Measurements from ENCODE around the gene YLPM1. TPM values are rescaled to one million over a fixed set of nuclear protein-coding genes. Genes with fewer than 3 reads are reported as not detected.

YLPM1 gene
- total and polyA plus RNA-seq, 10 of the 15 experiments (the other 5 are each of a cell fraction or from before 2014, with no cell fraction given) = 11.1 to 48.2 (median 18.0) TPM

DNA sequence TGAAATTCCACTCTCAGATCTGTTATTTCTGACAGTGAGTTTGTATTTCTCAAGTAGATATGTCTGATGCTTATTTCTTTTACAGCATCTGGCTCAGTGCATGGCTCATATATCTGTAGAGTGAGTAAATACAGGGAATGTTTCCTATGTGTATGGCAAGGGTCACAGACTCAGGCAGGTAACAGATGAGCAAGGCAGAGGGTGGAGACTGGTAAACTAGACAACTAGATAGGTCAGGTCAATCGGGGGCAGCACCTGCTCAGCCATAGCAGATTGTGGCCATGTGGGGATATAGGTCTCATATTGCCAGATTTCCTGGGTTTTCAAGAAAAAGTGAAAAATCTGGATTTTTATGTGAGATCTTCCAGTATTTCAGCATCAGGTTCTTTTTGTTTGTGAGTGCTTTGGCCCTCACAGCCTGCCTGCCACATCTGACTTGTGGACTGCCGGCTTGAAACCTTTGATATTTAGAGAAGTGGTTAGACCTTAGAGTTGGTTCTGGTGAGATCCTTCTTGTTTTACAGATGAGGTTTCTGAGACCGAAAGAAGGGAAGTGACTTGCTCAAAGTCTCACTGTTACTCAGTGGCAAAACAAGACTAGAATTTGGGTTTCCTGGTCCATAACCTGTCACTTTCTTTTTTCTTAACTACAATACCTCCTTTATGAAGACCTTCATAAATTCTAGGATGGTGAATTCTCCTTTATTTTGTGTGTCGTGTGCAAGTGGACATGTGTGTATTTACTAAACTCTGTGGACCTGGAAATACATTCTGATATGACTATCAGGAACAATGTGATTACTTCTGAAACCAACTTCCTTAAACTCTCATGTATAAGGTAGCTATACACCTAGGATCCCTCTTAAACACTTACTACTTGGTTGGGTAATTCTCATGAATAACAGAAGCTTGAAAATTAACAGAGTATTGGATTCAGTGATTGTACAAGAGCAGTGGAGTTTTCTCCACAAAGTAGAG, 78.4 kb downstream of the YLPM1 start (continued):
- TF ChIP-seq CBFB (IDR thresholded peaks at IDR 0.05; ENCODE audit: low read depth) (peak; percentile 48; the same call in 1 of the 2 replicates), HDAC2 (IDR thresholded peaks at IDR 0.05) (no peak), BMI1 (IDR thresholded peaks at IDR 0.05; ENCODE audit: borderline replicate concordance) (no peak), ZBED1 (IDR thresholded peaks at IDR 0.05; ENCODE audit: borderline replicate concordance) (no peak), NR2C1 (IDR thresholded peaks at IDR 0.05) (no peak), NFYB (IDR thresholded peaks at IDR 0.05; ENCODE audit: insufficient read depth, low read depth, low read length) (no peak), IKZF1 (conservative IDR thresholded peaks at IDR 0.05) (peak; percentile 76), RCOR1 (conservative IDR thresholded peaks at IDR 0.05; ENCODE audit: low read depth, low read length) (no peak), RFX5 (IDR thresholded peaks at IDR 0.05; ENCODE audit: low read depth, low read length) (peak; percentile 13; the same call in 1 of the 2 replicates), CREB1 (IDR thresholded peaks at IDR 0.05; ENCODE audit: low read depth) (no peak), REST (IDR thresholded peaks at IDR 0.05; ENCODE audit: low read depth, low read length) (no peak), GABPA (IDR thresholded peaks at IDR 0.05; ENCODE audit: low read depth) (no peak), JUNB (IDR thresholded peaks at IDR 0.05) (peak; percentile 67), NBN (IDR thresholded peaks at IDR 0.05) (peak; percentile 77), SREBF1 (IDR thresholded peaks at IDR 0.05; ENCODE audit: low read length) (no peak), FOXK2 (IDR thresholded peaks at IDR 0.05) (no peak), KLF5 (IDR thresholded peaks at IDR 0.05; ENCODE audit: partially characterized antibody) (no peak), YBX1 (IDR thresholded peaks at IDR 0.05) (no peak), RELA (IDR thresholded peaks at IDR 0.05; ENCODE audit: borderline replicate concordance, partially characterized antibody) (no peak)
- TF ChIP-seq, protein P1, sequence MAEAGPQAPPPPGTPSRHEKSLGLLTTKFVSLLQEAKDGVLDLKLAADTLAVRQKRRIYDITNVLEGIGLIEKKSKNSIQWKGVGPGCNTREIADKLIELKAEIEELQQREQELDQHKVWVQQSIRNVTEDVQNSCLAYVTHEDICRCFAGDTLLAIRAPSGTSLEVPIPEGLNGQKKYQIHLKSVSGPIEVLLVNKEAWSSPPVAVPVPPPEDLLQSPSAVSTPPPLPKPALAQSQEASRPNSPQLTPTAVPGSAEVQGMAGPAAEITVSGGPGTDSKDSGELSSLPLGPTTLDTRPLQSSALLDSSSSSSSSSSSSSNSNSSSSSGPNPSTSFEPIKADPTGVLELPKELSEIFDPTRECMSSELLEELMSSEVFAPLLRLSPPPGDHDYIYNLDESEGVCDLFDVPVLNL (IDR thresholded peaks at IDR 0.05; ENCODE audit: low read depth, low read length) = no peak
- TF ChIP-seq, protein P2, sequence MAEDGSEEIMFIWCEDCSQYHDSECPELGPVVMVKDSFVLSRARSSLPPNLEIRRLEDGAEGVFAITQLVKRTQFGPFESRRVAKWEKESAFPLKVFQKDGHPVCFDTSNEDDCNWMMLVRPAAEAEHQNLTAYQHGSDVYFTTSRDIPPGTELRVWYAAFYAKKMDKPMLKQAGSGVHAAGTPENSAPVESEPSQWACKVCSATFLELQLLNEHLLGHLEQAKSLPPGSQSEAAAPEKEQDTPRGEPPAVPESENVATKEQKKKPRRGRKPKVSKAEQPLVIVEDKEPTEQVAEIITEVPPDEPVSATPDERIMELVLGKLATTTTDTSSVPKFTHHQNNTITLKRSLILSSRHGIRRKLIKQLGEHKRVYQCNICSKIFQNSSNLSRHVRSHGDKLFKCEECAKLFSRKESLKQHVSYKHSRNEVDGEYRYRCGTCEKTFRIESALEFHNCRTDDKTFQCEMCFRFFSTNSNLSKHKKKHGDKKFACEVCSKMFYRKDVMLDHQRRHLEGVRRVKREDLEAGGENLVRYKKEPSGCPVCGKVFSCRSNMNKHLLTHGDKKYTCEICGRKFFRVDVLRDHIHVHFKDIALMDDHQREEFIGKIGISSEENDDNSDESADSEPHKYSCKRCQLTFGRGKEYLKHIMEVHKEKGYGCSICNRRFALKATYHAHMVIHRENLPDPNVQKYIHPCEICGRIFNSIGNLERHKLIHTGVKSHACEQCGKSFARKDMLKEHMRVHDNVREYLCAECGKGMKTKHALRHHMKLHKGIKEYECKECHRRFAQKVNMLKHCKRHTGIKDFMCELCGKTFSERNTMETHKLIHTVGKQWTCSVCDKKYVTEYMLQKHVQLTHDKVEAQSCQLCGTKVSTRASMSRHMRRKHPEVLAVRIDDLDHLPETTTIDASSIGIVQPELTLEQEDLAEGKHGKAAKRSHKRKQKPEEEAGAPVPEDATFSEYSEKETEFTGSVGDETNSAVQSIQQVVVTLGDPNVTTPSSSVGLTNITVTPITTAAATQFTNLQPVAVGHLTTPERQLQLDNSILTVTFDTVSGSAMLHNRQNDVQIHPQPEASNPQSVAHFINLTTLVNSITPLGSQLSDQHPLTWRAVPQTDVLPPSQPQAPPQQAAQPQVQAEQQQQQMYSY (CRISPR knock-in tag; IDR thresholded peaks at IDR 0.05) = no peak
